Hematopoietic multipotent progenitor cell treated with erythropoietin and hydrocortisone succinate and interleukin-3 and kit ligand, for 15 days (in vitro differentiated cells): ENCODE data around the gene SLC25A1.

Experiments
- DNase-seq: peaks from one replicate; pipeline ENCODE4 v3.0.0-alpha.2; 2015; ENCODE audit warnings: low spot score

Gene SLC25A1

GRCh38 chr22:19137384-19138216 lies 40.9 kb downstream of the SLC25A1 start:
- DNase-seq = no peak

GRCh38 chr22:19136915-19137314 lies 41.6 kb downstream of the SLC25A1 start:
- no peak for DNase-seq

DNA sequence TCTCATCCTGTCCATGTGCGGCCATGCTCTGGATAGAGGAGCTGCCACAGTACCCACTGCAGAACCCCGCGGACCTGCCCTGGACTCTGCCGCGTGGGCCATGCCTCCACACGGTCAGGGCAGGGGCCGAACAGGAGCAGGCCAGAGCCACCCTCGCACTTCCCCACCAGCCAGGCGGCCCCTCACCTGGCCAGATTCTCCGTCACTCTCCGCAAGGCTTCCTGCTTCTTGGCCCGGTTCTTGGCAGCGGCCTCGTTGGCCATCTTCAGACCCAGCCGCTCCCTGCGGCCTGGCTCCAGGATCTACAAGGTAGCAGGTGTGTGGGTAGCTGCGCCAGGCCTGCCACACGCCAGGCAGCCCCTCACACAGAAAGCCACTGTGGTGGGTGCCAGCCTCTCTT lies 43.7 kb downstream of the SLC25A1 start:
- no peak for DNase-seq

DNA sequence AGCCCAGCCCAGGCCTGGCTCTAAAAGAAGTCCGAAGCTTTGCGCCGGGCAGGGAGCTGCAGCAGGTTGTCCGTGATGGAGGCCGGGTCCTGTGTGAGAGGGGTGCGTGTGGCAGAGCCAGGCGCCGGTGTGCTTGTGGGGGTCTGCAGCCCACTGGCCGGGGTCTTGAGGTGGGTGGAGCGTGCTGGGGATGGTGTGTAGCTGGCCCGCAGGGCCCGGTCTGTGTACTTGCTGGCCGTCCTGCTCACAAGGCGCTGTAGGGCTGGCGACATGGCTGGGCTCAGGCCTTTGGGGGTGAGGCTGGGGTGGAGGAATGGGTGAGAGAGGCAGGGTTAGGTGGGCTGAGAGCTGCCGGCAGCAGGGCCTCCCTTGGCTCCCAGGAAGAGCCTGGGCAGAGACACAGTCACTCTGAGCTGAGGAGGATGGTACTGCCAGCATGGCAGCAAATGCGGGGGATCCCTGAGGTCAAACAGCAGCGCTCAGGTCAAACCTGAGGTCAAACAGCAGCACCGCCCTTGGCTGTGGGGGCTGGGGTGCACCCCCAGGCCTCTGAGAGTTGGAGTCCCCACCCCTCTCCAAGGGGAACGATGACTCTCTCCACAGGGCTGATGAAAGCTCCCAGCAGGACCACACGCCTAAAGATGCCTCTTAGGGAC lies 44.2 kb downstream of the SLC25A1 start:
- DNase-seq = no peak

GRCh38 chr22:19133561-19133960 lies 45.0 kb downstream of the SLC25A1 start:
- no peak for DNase-seq

GRCh38 chr22:19132693-19133400 lies 45.7 kb downstream of the SLC25A1 start:
- no peak for DNase-seq

- no peak for DNase-seq
Measured at GRCh38 chr22:19132153-19132552, 46.4 kb downstream of the SLC25A1 start.

- no peak for DNase-seq
Measured at GRCh38 chr22:19131685-19132015, 46.9 kb downstream of the SLC25A1 start.

DNA sequence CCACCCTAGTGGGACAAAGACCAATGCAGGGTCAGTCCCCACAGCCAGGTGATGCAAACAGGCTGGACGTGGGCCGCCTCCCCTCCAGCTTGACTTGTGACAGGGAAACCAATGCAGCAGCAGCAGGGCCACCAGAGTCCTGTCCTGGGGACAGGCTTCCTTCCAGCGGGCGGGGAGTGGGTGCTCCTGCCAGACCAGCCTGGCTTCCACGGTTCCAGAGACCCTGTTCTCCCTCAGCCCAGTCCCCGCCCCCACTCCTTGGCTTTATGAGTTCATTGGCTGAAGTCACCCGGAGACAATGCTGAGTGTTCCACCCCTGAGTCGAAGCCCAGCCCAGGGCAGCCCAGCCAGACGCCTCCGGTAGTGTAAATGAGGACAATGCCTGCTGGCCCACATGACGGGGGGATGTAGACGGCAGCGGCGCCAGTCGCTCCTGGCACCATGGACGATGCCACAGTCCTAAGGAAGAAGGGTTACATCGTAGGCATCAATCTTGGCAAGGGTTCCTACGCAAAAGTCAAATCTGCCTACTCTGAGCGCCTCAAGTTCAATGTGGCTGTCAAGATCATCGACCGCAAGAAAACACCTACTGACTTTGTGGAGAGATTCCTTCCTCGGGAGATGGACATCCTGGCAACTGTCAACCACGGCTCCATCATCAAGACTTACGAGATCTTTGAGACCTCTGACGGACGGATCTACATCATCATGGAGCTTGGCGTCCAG lies 47.4 kb downstream of the SLC25A1 start, which contains the start of gene TSSK2:
Gene TSSK2 (plus strand): TSS at position 350 of the 726 bp plus-strand sequence. CDS start 92 bp downstream, at position 442.
- DNase-seq = no peak

DNA sequence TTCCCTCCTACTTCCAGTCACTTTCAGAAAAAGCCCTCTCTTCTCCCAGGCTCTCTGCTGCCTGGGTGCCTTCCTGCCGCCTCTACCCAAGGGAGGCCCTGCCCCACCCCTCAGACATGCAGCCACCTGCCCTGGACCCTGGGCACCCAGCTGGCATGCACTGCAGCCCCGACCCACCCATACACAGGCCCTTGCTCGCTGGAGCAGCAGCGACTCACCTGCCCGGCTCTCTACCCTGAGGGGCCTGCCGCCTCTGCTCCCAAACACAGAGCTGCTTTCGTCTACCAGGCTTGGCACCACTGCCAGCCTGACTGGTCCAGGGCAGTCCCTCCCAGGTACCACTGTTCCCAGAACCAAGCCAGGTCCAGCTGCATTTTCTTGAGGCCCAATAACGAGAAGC lies 48.7 kb downstream of the SLC25A1 start:
- no peak for DNase-seq

DNA sequence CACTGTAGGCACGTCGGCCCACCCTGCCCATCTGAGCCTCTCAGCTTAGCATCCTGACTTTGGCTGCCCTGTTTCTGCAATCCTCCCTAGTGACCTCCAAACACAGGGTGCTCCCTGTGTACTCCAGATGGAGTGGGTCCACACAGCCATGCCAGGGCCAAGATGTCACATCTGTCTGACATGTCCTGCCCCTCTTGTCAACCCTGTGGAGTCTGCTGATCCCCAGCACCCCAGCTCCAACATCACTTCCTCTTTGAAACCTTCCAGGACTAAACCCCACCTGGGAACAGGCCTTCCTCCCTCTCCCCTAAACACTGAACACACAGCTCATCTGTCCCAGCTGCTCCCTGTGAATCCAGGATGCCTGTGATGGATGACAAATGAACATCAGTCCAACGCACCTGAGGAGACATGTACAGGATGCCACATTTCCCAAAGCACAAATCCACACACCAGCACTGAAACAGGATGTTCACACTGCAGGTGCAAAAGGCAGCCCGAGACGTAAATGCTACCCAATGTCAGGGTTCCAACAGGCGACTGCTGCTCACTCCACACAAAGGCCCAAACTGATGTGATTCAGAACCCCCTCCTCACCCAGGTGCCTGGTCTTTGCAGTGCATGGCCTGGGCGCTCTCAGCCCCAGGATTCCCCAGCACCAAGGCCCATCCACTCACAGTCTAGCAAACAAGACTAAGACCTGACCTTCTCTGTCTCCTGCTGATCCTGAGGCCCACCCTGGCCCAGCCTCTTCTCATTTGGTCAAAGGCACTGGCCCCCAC lies 49.4 kb downstream of the SLC25A1 start:
- DNase-seq = no peak

DNA sequence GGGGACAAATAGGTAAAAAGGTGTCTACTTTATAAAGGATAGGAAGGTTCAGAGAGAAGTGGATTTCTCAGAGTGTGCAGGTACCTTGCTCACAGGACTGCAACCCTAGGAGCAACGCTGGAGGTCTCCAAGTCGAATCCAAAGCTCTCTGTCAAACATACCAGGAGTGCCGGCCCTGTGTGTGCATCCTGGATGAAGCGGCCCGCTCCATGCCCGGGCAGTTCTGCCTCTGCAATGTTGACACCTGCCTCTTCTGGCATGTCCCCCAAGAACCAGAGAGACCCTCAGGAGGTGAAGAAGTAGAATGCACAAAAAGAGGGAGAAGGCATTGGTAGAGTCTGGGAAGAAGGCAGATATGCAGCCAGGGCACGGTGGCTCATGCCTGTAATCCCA lies 50.5 kb downstream of the SLC25A1 start:
- no peak for DNase-seq

DNA sequence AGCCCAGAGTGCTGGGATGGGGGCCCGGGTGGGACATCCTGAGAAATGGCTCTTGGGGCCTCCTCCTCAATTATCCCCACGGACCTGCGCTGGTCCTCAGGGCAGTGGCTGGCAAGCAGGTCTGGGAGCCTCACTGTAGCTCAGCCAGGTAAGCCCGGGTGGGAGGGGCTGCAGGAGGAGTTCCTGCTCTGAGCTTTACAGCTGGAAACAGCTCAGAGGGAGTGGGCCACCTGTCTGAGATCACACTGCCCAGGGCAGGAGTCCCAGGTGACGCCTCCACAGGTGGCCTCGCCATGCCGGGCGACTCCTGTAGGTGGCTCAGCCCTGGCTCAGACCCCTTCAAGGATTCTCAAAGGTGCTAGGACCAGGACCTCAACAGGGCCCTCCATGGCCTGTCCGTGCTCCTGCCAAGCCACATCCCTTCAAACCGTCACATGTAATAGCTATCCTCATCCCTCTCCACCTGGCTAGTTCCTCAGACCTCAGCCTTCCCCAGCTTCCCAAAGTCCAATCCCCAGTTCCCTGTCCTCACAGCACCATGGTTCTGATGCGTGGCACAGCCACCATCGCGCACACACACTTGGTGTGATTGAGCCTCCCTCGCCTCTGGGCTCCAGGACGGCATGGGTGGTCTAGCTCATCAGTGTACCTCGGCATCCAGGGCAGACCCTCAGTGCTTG lies 51.1 kb downstream of the SLC25A1 start:
- DNase-seq = no peak

DNA sequence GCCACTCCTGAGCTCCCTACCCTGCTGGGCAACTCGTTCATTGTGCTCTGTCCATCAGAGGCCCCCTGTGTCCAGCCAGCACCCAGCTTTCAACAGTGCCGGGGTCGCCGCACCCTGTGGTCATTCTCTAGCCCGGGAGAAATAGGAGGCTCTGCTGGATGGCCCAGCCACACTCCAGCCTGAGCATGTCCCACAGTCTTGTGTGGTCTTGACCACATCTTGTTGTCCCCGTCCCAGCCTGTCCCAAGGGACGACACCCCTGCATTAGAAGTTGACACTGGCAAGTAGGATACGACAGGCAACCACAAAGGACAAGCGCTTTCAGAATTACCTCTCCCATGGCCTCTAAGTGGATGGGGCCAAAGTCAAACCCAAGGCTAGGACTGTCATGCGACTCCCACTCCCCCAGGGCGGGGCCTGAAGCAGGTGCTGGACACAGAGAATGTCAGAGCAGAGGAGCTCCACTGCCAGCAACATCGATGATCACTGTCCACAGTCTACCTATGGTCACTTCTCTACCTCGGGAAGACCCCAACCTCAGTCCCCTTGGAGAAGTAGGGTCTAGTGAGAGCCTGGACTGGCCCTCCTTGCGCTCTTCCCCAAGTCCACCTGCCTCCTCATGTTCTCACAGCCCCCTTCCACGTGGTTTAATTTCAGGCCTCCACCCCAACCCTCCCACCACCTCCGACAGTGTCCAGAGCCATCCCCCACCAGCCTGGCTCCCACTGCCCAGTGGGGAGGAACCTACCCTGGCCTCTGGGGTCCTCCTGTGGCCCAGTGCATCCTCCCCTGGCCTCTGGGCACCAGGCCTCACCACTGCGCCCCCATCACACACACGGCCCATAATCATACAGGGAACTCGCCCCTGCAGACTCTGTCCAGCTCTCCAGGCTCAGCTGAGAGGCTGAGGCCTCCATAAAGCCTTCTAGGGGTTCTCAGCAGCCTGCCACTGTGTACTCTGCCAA lies 51.9 kb downstream of the SLC25A1 start:
- no peak for DNase-seq
